GM21515 (cell line): Measurements from ENCODE around the gene COL4A2.

Experiments
- ATAC-seq: cut with Tn5 transposase; IDR thresholded peaks from one replicate; pipeline ENCODE4 v1.9.1; 2021; ENCODE audit not compliant: unreplicated experiment

Gene COL4A2

GRCh38 chr13:110353339-110353977, 46.4 kb downstream of the COL4A2 start:
- no peak for ATAC-seq

GRCh38 chr13:110354123-110354627, 47.1 kb downstream of the COL4A2 start:
- no peak for ATAC-seq

GRCh38 chr13:110354715-110355473, 47.8 kb downstream of the COL4A2 start:
- no peak for ATAC-seq

GRCh38 chr13:110356362-110356761, 49.3 kb downstream of the COL4A2 start:
- no peak for ATAC-seq

GRCh38 chr13:110358381-110358780, 51.3 kb downstream of the COL4A2 start:
- ATAC-seq = no peak

GRCh38 chr13:110359840-110360301, 52.8 kb downstream of the COL4A2 start:
- no peak for ATAC-seq

- no peak for ATAC-seq
These were observed 53.5 kb downstream of the COL4A2 start for GRCh38 chr13:110360598-110360997.

GRCh38 chr13:110361365-110361911, 54.4 kb downstream of the COL4A2 start:
- ATAC-seq = no peak

- no peak for ATAC-seq
These were observed 55.9 kb downstream of the COL4A2 start for GRCh38 chr13:110363010-110363409.

GRCh38 chr13:110364081-110364480, 57.0 kb downstream of the COL4A2 start:
- no peak for ATAC-seq

- no peak for ATAC-seq
These were observed 58.8 kb downstream of the COL4A2 start for GRCh38 chr13:110365876-110366275.

GRCh38 chr13:110366733-110367132, 59.6 kb downstream of the COL4A2 start:
- ATAC-seq = no peak

- no peak for ATAC-seq
These were observed 60.5 kb downstream of the COL4A2 start for GRCh38 chr13:110367620-110368019.

GRCh38 chr13:110368408-110368807, 61.3 kb downstream of the COL4A2 start:
- no peak for ATAC-seq

- ATAC-seq = no peak
These were observed 62.3 kb downstream of the COL4A2 start for GRCh38 chr13:110369400-110369799.

- peak; percentile 56 for ATAC-seq
These were observed 64.7 kb downstream of the COL4A2 start for GRCh38 chr13:110371550-110372465.

GRCh38 chr13:110372676-110373075, 65.6 kb downstream of the COL4A2 start:
- ATAC-seq = no peak

GRCh38 chr13:110373617-110374016, 66.5 kb downstream of the COL4A2 start:
- no peak for ATAC-seq

GRCh38 chr13:110374431-110375370, 67.6 kb downstream of the COL4A2 start:
- ATAC-seq = no peak

GRCh38 chr13:110376120-110376519, 69.0 kb downstream of the COL4A2 start:
- no peak for ATAC-seq
